Spleen (tissue), 11 donors: ENCODE measurements around the gene EEF1G. TPM values are rescaled to one million over a fixed set of nuclear protein-coding genes. Genes with fewer than 3 reads are reported as not detected.
"Not testable (repeated sequence)": the region's sequence is repeated elsewhere in the genome, so short reads cannot be mapped to it uniquely, and the experiment has no call there.

Source experiments
- DNase-seq: peaks from one replicate; pipeline ENCODE4 v3.0.0-alpha.2; 2020
- H3K27ac ChIP-seq, 8 donors: fragments of 200-600 bp; sonication (generic) in 7 of 8; 1 replicate in 4 of 8; 2 replicates in 4 of 8; pipeline versions ENCODE4 v1.5.0 to v1.8.0; 2016 to 2021; ENCODE audit warnings: inconsistent platforms in 4 of 8, mild to moderate bottlenecking in 4 of 8, moderate library complexity in 1 of 8
- H3K27me3 ChIP-seq, 7 donors: fragments of 200-600 bp; sonication (generic) in 6 of 7; replicated peaks in 1 of 7; 1 replicate in 4 of 7; 2 replicates in 3 of 7; pipeline versions ENCODE4 v1.5.0 to v1.8.0; 2016 to 2021; ENCODE audit warnings: inconsistent platforms in 3 of 7, mild to moderate bottlenecking in 1 of 7
- H3K36me3 ChIP-seq, 6 donors: fragments of 200-600 bp; sonication (generic) in 5 of 6; 1 replicate in 4 of 6; 2 replicates in 2 of 6; pipeline versions ENCODE4 v1.5.0 to v1.8.0; 2016 to 2021; ENCODE audit warnings: inconsistent platforms in 2 of 6
- H3K4me1 ChIP-seq, 6 donors: fragments of 200-600 bp; sonication (generic) in 5 of 6; 1 replicate in 3 of 6; 2 replicates in 3 of 6; pipeline versions ENCODE4 v1.5.0 to v1.8.0; 2016 to 2021; ENCODE audit warnings: inconsistent platforms in 3 of 6
- H3K4me3 ChIP-seq, 8 donors: fragments of 200-600 bp; sonication (generic) in 7 of 8; 1 replicate in 4 of 8; 2 replicates in 4 of 8; pipeline versions ENCODE4 v1.5.0 to v1.8.0; 2016 to 2021; ENCODE audit warnings: inconsistent platforms in 4 of 8, mild to moderate bottlenecking in 4 of 8, moderate library complexity in 2 of 8
- H3K9me3 ChIP-seq, 8 donors: fragments of 200-600 bp; sonication (generic) in 7 of 8; 1 replicate in 4 of 8; 2 replicates in 4 of 8; pipeline versions ENCODE4 v1.5.0 to v1.8.0; 2016 to 2021; ENCODE audit warnings: inconsistent platforms in 4 of 8
- CTCF ChIP-seq, 11 experiments: fragments of 200-600 bp in 7 of 11; fragments of 450-650 bp in 4 of 11; sonication (generic) in 4 of 11; IDR thresholded peaks in 8 of 11; conservative IDR thresholded peaks in 3 of 11; 1 replicate in 7 of 11; 2 replicates in 4 of 11; pipeline versions ENCODE4 v1.4.0 to v1.8.0; 2016 to 2021; ENCODE audit warnings: antibody characterized with exemption in 11 of 11, inconsistent platforms in 4 of 11, mild to moderate bottlenecking in 1 of 11
- POLR2A ChIP-seq, 3 donors: fragments of 450-650 bp; IDR thresholded peaks; one replicate each; pipeline ENCODE4 v1.5.1; 2017; ENCODE audit warnings: antibody characterized with exemption in 3 of 3, mild to moderate bottlenecking in 1 of 3
- POLR2AphosphoS5 ChIP-seq, 3 donors: sonication (generic); formaldehyde crosslinking; IDR thresholded peaks; one replicate each; pipeline ENCODE4 v1.5.1; 2017; ENCODE audit warnings: antibody characterized with exemption in 3 of 3
- WGBS, 5 donors: extraction: QIAGEN DNeasy Blood & Tissue Kit in 3 of 5; methylation state at CpG; one replicate each; pipeline versions ENCODE4 v1.1.5 to v1.1.7; 2013 to 2018; 5-methylcytosine and 5-hydroxymethylcytosine counted together
- intact Hi-C: fragments of 100-400 bp; cut with DNase I; formaldehyde crosslinking; loops from one replicate; pipeline ENCODE4 v1.15.0; 2023; ENCODE audit warnings: low total_unique reads
- polyA plus RNA-seq, 3 donors: library from polyadenylated mRNA; stranded (reverse); fragments of 200-250 nt; gene quantifications; one replicate each; pipeline ENCODE4 v1.2.1, GENCODE V29; 2013
- total RNA-seq, 7 donors: library from RNA; depleted of rRNA in 3 of 7; stranded (reverse); fragments of >200 nt in 3 of 7; fragmentation: NEBNext Ultra II Directional in 4 of 7; extraction: Animal tissue kit (Norgen Biotek cat#: 25700) in 4 of 7; gene quantifications; one replicate each; pipeline versions ENCODE4 v1.1.0 to v1.2.1, GENCODE V29; 2016 to 2021
- donor health status: healthy with polysubstance abuse.
- donor health status: DM: no; HTN: no; CAD: no; lungs with moderate emphysema.
- donor health status: DM: no; HTN: no; CAD: no.
- donor health status: Bipolar disorder and iron deficiency.
- donor health status: healthy.
- donor health status: DM: no; HTN: no; CAD: no.
- donor health status: DM: yes; HTN: yes; CAD: no.

Gene EEF1G
- total and polyA plus RNA-seq, 10 donors = 989 to 2,501 (median 1,368) TPM

- peaks cover 0 to 18% (median 10%) of the 10 kb centered on the region in 6 donors for H3K36me3 ChIP-seq
- H3K4me3 ChIP-seq = peak overlapping the region in 1 of 8 donors; percentile 24
- 73 to 88% (median 79%) methylated on average over 8 of the region's 8 CpGs for WGBS, 5 donors
- intact Hi-C loops = no loop called here
- H3K27me3 ChIP-seq = no peaks in the 10 kb centered on the region
- no peak for DNase-seq
- TF ChIP-seq POLR2A (IDR thresholded peaks at IDR 0.05) = no peak
- TF ChIP-seq CTCF (IDR thresholded peaks at IDR 0.05 in 8 of 11, conservative IDR thresholded peaks at IDR 0.05 in 3 of 11) = no peak
- no peak for TF ChIP-seq POLR2AphosphoS5 (IDR thresholded peaks at IDR 0.05)
- H3K27ac ChIP-seq = peak overlapping the region; percentile 80 to 95 (median 86)
- no peaks in the 10 kb centered on the region for H3K9me3 ChIP-seq
- peaks cover 68 to 97% (median 81%) of the 10 kb centered on the region in 6 donors for H3K4me1 ChIP-seq
These were observed 19.8 kb downstream of the EEF1G start for GRCh38 chr11:62553839-62554361.

- Histone ChIP-seq H3K27ac (peak overlapping the region; percentile 80 to 95 (median 86)), H3K4me3 (peak overlapping the region in 2 of 8 donors; percentile 9 to 24), H3K9me3 (no peaks in the 10 kb centered on the region), H3K36me3 (peaks cover 0 to 11% (median 4%) of the 10 kb centered on the region in 6 donors), H3K27me3 (no peaks in the 10 kb centered on the region), H3K4me1 (peaks cover 68 to 91% (median 77%) of the 10 kb centered on the region in 6 donors)
- peak; percentile 85 for DNase-seq
- TF ChIP-seq CTCF (IDR thresholded peaks at IDR 0.05 in 8 of 11, conservative IDR thresholded peaks at IDR 0.05 in 3 of 11) (no peak), POLR2AphosphoS5 (IDR thresholded peaks at IDR 0.05) (peak; percentile 63 to 78 (median 70))
- intact Hi-C loops = no loop called here
- 11 to 28% (median 15%) methylated on average over 14 to 15 of the region's 15 CpGs for WGBS, 5 donors
These were observed 20.4 kb downstream of the EEF1G start for GRCh38 chr11:62553080-62553838.

DNA sequence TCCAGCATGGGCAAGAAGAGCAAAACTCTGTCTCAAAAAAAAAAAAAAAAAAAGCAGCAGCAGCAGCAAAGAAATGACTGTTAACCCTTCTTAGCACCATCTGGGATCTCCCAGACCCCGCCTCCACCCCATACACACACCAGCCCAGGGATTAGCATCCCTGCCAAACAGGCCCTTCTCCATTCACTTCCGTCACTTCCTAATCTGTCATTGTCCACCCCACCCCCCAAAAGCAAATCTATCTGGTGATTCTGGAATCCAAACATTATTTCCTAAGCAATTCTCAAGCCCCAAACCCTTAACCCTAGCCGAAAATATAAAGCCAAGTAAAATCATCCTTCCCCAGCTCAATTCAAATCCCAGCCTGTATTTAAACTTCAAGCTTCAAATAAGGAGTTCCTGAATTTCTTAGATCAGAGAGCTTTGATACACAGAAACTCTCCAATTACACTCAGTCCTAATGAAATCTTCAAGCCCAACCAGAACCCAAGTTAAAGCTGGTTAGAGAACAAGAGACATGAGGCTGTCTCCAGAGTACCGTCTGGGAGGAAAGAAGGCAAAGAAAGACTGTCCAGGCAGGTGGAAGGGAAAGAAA, 21.1 kb downstream of the EEF1G start:
- H3K9me3 ChIP-seq = no peaks in the 10 kb centered on the region
- H3K27me3 ChIP-seq = peaks cover 0 to 3% (median 0%) of the 10 kb centered on the region in 7 donors
- TF ChIP-seq CTCF (IDR thresholded peaks at IDR 0.05 in 8 of 11, conservative IDR thresholded peaks at IDR 0.05 in 3 of 11) (no peak), POLR2A (IDR thresholded peaks at IDR 0.05) (no peak), POLR2AphosphoS5 (IDR thresholded peaks at IDR 0.05) (no peak)
- peak overlapping the region; percentile 80 to 95 (median 86) for H3K27ac ChIP-seq
- intact Hi-C loops = no loop called here
- WGBS, 5 donors = 43 to 57% (median 49%) methylated on average over 4 of the region's 4 CpGs
- H3K4me1 ChIP-seq = peaks cover 64 to 89% (median 76%) of the 10 kb centered on the region in 6 donors
- H3K4me3 ChIP-seq = peak overlapping the region in 1 of 8 donors; percentile 24
- peaks cover 0 to 5% (median 0%) of the 10 kb centered on the region in 6 donors for H3K36me3 ChIP-seq
- DNase-seq = no peak

GRCh38 chr11:62550478-62550877, 23.2 kb downstream of the EEF1G start:
- H3K9me3 ChIP-seq, intact Hi-C loops, DNase-seq, H3K4me3 ChIP-seq, H3K36me3 ChIP-seq: not testable (repeated sequence)
- Histone ChIP-seq H3K27me3 (peaks cover 0 to 25% (median 14%) of the 10 kb centered on the region in 7 donors), H3K4me1 (peaks cover 50 to 89% (median 74%) of the 10 kb centered on the region in 6 donors), H3K27ac (peak overlapping the region in 1 of 8 donors; percentile 95)
- WGBS, 5 donors = 80 to 92% (median 90%) methylated on average over 2 of the region's 2 CpGs
